Stimulated activated naive CD8-positive, alpha-beta T cell treated with anti-CD3 and anti-CD28 coated beads, Interleukin-15, Interleukin-2, amounts not matched to agents 100 ng/mL and 50 ng/mL, for 24 hours (primary cell): Measurements from ENCODE around the gene NKAP.
A peak's percentile ranks its signal among the peaks of the same experiment; 100 is the strongest.
"Not testable (repeated sequence)": the region's sequence is repeated elsewhere in the genome, so short reads cannot be mapped to it uniquely, and the experiment has no call there.

ENCODE experiments used
- H3K27ac Mint-ChIP-seq: one replicate; pipeline ENCODE4 v1.8.0; 2021; ENCODE audit warnings: mild to moderate bottlenecking, mixed read lengths
- H3K27me3 Mint-ChIP-seq: one replicate; pipeline ENCODE4 v1.8.0; 2021; ENCODE audit warnings: mixed read lengths
- H3K36me3 Mint-ChIP-seq: one replicate; pipeline ENCODE4 v1.8.0; 2021; ENCODE audit warnings: low read depth, mixed read lengths
- H3K4me1 Mint-ChIP-seq: one replicate; pipeline ENCODE4 v1.8.0; 2021; ENCODE audit warnings: low read depth, mixed read lengths
- H3K4me3 Mint-ChIP-seq: one replicate; pipeline ENCODE4 v1.8.0; 2021; ENCODE audit warnings: mild to moderate bottlenecking, mixed read lengths
- H3K9me3 Mint-ChIP-seq: one replicate; pipeline ENCODE4 v1.8.0; 2021; ENCODE audit warnings: mixed read lengths

NKAP gene

GRCh38 chrX:119891961-119892692 is 51.4 kb downstream of the NKAP start:
- not testable (repeated sequence) for H3K27me3 Mint-ChIP-seq, H3K9me3 Mint-ChIP-seq

GRCh38 chrX:119890626-119891025 is 52.9 kb downstream of the NKAP start:
- not testable (repeated sequence) for H3K27ac Mint-ChIP-seq, H3K4me1 Mint-ChIP-seq, H3K9me3 Mint-ChIP-seq, H3K4me3 Mint-ChIP-seq, H3K36me3 Mint-ChIP-seq, H3K27me3 Mint-ChIP-seq

More at GRCh38 chrX:119891961-119892692, 51.4 kb downstream of the NKAP start:
- H3K27ac Mint-ChIP-seq, H3K36me3 Mint-ChIP-seq, H3K4me3 Mint-ChIP-seq, H3K4me1 Mint-ChIP-seq: not testable (repeated sequence)

DNA sequence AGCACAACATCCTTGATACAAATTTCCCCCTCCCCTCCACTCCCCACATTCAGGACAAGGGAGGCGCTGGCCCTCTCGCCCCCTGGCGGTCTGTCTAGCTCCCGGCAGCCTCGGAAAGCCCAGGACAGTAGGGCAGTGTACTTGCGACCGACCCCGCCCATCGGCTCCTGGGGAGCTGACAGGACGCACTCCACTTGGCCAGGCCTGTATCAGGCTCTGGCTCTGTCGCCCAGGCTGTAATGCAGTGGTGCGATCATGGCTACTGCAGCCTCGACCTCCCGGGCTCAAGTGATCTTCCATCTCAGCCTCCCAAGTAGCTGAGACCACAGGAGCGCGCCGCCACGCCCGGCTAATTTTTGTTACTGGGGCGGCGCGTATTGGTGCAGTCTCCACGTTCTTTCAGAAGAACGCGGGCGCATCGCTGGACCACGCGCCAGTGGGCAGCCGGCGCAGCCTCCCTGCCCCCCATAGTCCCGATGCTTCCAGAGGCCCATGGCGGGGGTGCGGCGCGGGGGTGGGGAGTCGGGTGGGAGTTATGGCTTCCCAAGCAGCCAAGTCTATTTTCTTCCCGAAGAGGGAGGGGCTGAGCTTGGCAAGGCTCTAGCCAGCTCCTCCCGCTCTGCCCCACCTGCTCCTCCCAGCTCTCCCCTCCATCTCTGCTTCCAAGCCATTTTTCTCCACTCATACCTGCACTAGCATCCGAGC is 55.7 kb downstream of the NKAP start:
- Mint-ChIP-seq H3K27ac (no peak overlapping the region), H3K4me1 (peaks cover 9% of the 10 kb centered on the region), H3K27me3 (no peaks in the 10 kb centered on the region), H3K9me3 (no peaks in the 10 kb centered on the region), H3K4me3 (peak overlapping the region; percentile 10), H3K36me3 (no peaks in the 10 kb centered on the region)

DNA sequence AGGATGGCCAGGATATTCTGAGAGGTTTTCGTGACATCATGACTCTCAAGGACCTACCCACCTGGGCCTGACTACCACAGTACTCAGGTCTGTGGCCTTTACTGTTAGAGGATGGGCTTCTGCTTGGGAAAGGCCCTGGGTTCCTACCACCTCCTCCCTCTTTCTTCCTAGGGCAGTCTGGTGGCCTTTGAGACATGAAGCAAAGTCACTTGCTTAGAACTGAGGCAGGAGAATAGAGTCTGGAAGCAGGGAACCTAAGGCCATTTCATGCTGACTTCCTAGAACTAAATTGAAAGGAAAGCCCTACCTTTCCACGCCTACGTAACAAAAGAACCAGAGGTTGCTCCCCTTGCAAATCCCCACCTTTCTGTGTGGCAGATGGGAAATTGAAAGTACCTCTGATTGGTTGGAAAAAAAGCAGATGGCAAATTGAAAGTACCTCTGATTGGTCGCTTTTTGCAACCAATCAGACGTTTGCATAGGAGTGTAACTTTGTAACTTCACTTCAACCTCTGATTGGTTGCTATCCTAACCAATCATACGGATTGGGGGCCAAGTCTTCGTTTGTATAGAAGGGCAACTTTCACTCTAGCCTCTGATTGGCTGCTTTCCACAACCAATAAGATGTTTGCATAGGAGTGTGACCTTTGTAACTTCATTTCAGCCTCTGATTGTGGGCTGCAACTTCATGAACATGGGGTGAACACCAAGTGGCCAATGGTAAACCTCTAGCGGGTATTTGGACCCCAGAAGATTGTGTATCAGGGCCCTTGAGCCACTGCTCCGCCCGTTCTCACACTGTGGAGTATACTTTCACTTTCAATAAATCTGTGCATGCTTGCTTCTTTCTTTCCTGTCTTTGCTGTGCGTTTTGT is 57.8 kb downstream of the NKAP start:
- Mint-ChIP-seq H3K9me3 (no peaks in the 10 kb centered on the region), H3K4me1 (peaks cover 9% of the 10 kb centered on the region), H3K36me3 (no peaks in the 10 kb centered on the region), H3K27me3 (no peaks in the 10 kb centered on the region), H3K27ac (no peak overlapping the region), H3K4me3 (peak overlapping the region; percentile 26)

- Mint-ChIP-seq H3K9me3 (no peaks in the 10 kb centered on the region), H3K36me3 (peaks cover 22% of the 10 kb centered on the region), H3K4me3 (no peak overlapping the region), H3K4me1 (peaks cover 19% of the 10 kb centered on the region), H3K27ac (peak overlapping the region; percentile 52), H3K27me3 (no peaks in the 10 kb centered on the region)
These were observed 62.8 kb downstream of the NKAP start for GRCh38 chrX:119880552-119881437.

- no peaks in the 10 kb centered on the region for H3K27me3 Mint-ChIP-seq
- H3K27ac Mint-ChIP-seq, result peak overlapping the region; percentile 52
- H3K36me3 Mint-ChIP-seq, result peaks cover 22% of the 10 kb centered on the region
- H3K4me1 Mint-ChIP-seq, result peaks cover 19% of the 10 kb centered on the region
- H3K4me3 Mint-ChIP-seq, result no peak overlapping the region
- H3K9me3 Mint-ChIP-seq, result no peaks in the 10 kb centered on the region
These were observed 63.5 kb downstream of the NKAP start for GRCh38 chrX:119880076-119880475.

- Mint-ChIP-seq H3K36me3 (peaks cover 22% of the 10 kb centered on the region), H3K27me3 (no peaks in the 10 kb centered on the region), H3K9me3 (no peaks in the 10 kb centered on the region), H3K27ac (no peak overlapping the region), H3K4me3 (no peak overlapping the region), H3K4me1 (peaks cover 26% of the 10 kb centered on the region)
These were observed 64.8 kb downstream of the NKAP start for GRCh38 chrX:119878740-119879139.

GRCh38 chrX:119871599-119872395 is 71.8 kb downstream of the NKAP start, which contains the start of the genes NDUFA1 and RNF113A:
TSS of gene NDUFA1 (plus strand) at chrX:119871832. CDS start at chrX:119871912, 80 bp downstream.
TSS of gene RNF113A (minus strand) at chrX:119871733. CDS start at chrX:119871613, 120 bp downstream.
- Mint-ChIP-seq H3K9me3 (no peaks in the 10 kb centered on the region), H3K36me3 (peaks cover 18% of the 10 kb centered on the region), H3K4me1 (peaks cover 22% of the 10 kb centered on the region), H3K27me3 (no peaks in the 10 kb centered on the region), H3K4me3 (peak within 1 kb of the TSS; percentile 100), H3K27ac (peak within 1 kb of the TSS; percentile 100)

DNA sequence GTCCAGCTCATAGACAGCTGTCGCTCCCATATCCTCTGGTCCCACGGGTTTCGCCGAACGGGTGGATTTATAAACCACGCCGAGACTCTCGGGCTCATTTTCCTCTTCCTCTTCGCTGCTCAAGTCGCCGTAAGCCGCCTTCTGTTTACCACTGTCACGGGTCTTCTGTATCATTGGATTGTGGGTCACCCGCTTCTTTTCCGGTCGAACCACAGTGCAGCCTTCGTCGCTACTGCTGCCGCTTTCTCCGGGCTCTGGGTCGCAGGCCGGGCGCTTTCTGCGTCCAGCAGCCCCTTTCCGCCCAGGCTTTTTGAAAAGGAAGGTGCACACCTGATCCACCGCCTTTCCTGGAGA is 72.3 kb downstream of the NKAP start:
- Mint-ChIP-seq H3K27ac (peak overlapping the region; percentile 100), H3K9me3 (no peaks in the 10 kb centered on the region), H3K4me3 (peak overlapping the region; percentile 100), H3K4me1 (peaks cover 22% of the 10 kb centered on the region), H3K27me3 (no peaks in the 10 kb centered on the region), H3K36me3 (peaks cover 18% of the 10 kb centered on the region)
